HG02852 (cell line): ENCODE results near the gene SLC25A14.
A peak's percentile ranks its signal among the peaks of the same experiment; 100 is the strongest.
"Not testable (repeated sequence)": the region's sequence is repeated elsewhere in the genome, so short reads cannot be mapped to it uniquely, and the experiment has no call there.

Source experiments
- ATAC-seq: cut with Tn5 transposase; IDR thresholded peaks from one replicate; pipeline ENCODE4 v1.9.1; 2021; ENCODE audit warnings: mild to moderate bottlenecking, moderate library complexity; ENCODE audit not compliant: unreplicated experiment

The SLC25A14 gene

GRCh38 chrX:130339408-130340222 lies at the start of gene SLC25A14:
Gene SLC25A14 (plus strand): TSS chrX:130339919. CDS start chrX:130340279, 360 bp downstream.
- ATAC-seq, result peak; percentile 96

GRCh38 chrX:130295519-130296296 lies 44.0 kb upstream of the SLC25A14 start:
- ATAC-seq, result no peak

GRCh38 chrX:130296297-130296678 lies 43.4 kb upstream of the SLC25A14 start:
- ATAC-seq, result no peak

GRCh38 chrX:130296743-130297142 lies 43.0 kb upstream of the SLC25A14 start:
- ATAC-seq, result no peak

- no peak for ATAC-seq
Measured at GRCh38 chrX:130299279-130300009, 40.3 kb upstream of the SLC25A14 start.

- ATAC-seq, result no peak
Measured at GRCh38 chrX:130300010-130300282, 39.8 kb upstream of the SLC25A14 start.

GRCh38 chrX:130301405-130301804 lies 38.3 kb upstream of the SLC25A14 start:
- ATAC-seq, result no peak

- no peak for ATAC-seq
Measured at GRCh38 chrX:130301977-130302376, 37.7 kb upstream of the SLC25A14 start.

- no peak for ATAC-seq
Measured at GRCh38 chrX:130304587-130305368, 34.9 kb upstream of the SLC25A14 start.

- ATAC-seq, result not testable (repeated sequence)
Measured at GRCh38 chrX:130319886-130320285, 19.8 kb upstream of the SLC25A14 start.

- peak; percentile 68 for ATAC-seq
Measured at GRCh38 chrX:130321550-130321949, 18.2 kb upstream of the SLC25A14 start.

GRCh38 chrX:130330146-130330545 lies 9.6 kb upstream of the SLC25A14 start:
- no peak for ATAC-seq

- ATAC-seq, result no peak
Measured at GRCh38 chrX:130330706-130331105, 9.0 kb upstream of the SLC25A14 start.

GRCh38 chrX:130336531-130336930 lies 3.2 kb upstream of the SLC25A14 start:
- ATAC-seq, result no peak

GRCh38 chrX:130338869-130339268 lies 850 bp upstream of the SLC25A14 start:
- not testable (repeated sequence) for ATAC-seq

- peak; percentile 5 for ATAC-seq
Measured at GRCh38 chrX:130340271-130340670, 552 bp downstream of the SLC25A14 start.

- no peak for ATAC-seq
Measured at GRCh38 chrX:130343411-130343810, 3.7 kb downstream of the SLC25A14 start.

- no peak for ATAC-seq
Measured at GRCh38 chrX:130347321-130347720, 7.6 kb downstream of the SLC25A14 start.

- no peak for ATAC-seq
Measured at GRCh38 chrX:130351567-130351966, 11.8 kb downstream of the SLC25A14 start.

GRCh38 chrX:130352050-130352449 lies 12.3 kb downstream of the SLC25A14 start:
- ATAC-seq, result not testable (repeated sequence)

GRCh38 chrX:130376077-130376476 lies 36.4 kb downstream of the SLC25A14 start:
- ATAC-seq, result no peak
